Measurements from ENCODE around the gene SYNDIG1L. TPM values are rescaled to one million over a fixed set of nuclear protein-coding genes. Genes with fewer than 3 reads are reported as not detected.

Gene SYNDIG1L
- total and polyA plus RNA-seq, 2 of the 8 experiments (the other 6 are each of a cell fraction or from before 2014, with no cell fraction given) = 3.0 to 3.2 TPM

- H4K8ac ChIP-seq (ENCODE audit: extremely low read depth, insufficient read depth, low read length) = no peak overlapping the region
- CTCF ChIA-PET (ENCODE audit: partially characterized antibody) = interaction anchor here (0.9 to 3.4 kb wide), 5 partner anchors 17 to 122 kb away, joined by 3 to 13 read pairs (median 4); no protein-coding TSS in a partner anchor
- no peak overlapping the region for H3K18ac ChIP-seq (ENCODE audit: extremely low read depth, low read length)
- no peaks in the 10 kb centered on the region; the same call in 1 of the 2 replicates for H3K23me2 ChIP-seq (ENCODE audit: low read depth, low read length)
- H2BK5ac ChIP-seq (ENCODE audit: low read depth, low read length) = no peak overlapping the region
- TF ChIP-seq RBBP5 (IDR thresholded peaks at IDR 0.05; ENCODE audit: borderline replicate concordance, low read depth, low read length) (no peak), NANOG (IDR thresholded peaks at IDR 0.05; ENCODE audit: insufficient read depth, low read depth, low read length, poor library complexity, severe bottlenecking) (no peak), BRCA1 (IDR thresholded peaks at IDR 0.05; ENCODE audit: low read depth, low read length) (no peak), BACH1 (IDR thresholded peaks at IDR 0.05; ENCODE audit: low read length) (no peak), CBX5 (IDR thresholded peaks at IDR 0.05; ENCODE audit: low read depth, low read length) (no peak), TAF1 (IDR thresholded peaks at IDR 0.05; ENCODE audit: low read depth, low read length) (no peak), CBX8 (IDR thresholded peaks at IDR 0.05; ENCODE audit: borderline replicate concordance, low read depth, low read length) (no peak), CTCF (IDR thresholded peaks at IDR 0.05; ENCODE audit: control extremely low read depth in 1 of 3, insufficient read depth in 1 of 3, low read depth in 1 of 3, low read length in 3 of 3) (peak in 1 of 3 experiments; percentile 0; a peak in 1 of 4 replicates), SAP30 (IDR thresholded peaks at IDR 0.05; ENCODE audit: insufficient read depth, insufficient replicate concordance, low read length) (no peak)
- H2AK5ac ChIP-seq (ENCODE audit: low read depth, low read length) = no peak overlapping the region
- no peaks in the 10 kb centered on the region for H3K27me3 ChIP-seq (replicated peaks in 1 of 4; ENCODE audit: control insufficient read depth in 3 of 4, extremely low read depth in 1 of 4, insufficient read depth in 3 of 4, low read length in 3 of 4)
- no peak overlapping the region; a peak in 1 of 7 replicates for H3K9ac ChIP-seq (replicated peaks in 1 of 4; ENCODE audit: extremely low read depth in 1 of 4, low read depth in 3 of 4, low read length in 3 of 4)
- H3K4me2 ChIP-seq (ENCODE audit: insufficient read depth in 1 of 2, low read depth in 2 of 2, low read length in 2 of 2) = no peak overlapping the region
- FAIRE-seq = no peak
- H3K4me1 ChIP-seq (replicated peaks in 1 of 4; ENCODE audit: control insufficient read depth in 3 of 4, insufficient read depth in 4 of 4, low read length in 3 of 4) = peaks cover 11 to 34% (median 19%) of the 10 kb centered on the region in 4 experiments
- H3K14ac ChIP-seq (ENCODE audit: insufficient read length) = no peak overlapping the region
- no peaks in the 10 kb centered on the region for H3K9me3 ChIP-seq (ENCODE audit: insufficient read depth in 2 of 2, low read depth in 1 of 2, low read length in 1 of 2)
- no peak overlapping the region for H2BK120ac ChIP-seq (replicated peaks; ENCODE audit: low read depth, low read length)
- no peak overlapping the region for H2AFZ ChIP-seq (ENCODE audit: low read length)
- H3K79me1 ChIP-seq (ENCODE audit: low read depth, low read length) = no peaks in the 10 kb centered on the region; the same call in 1 of the 2 replicates
- POLR2A ChIA-PET (ENCODE audit: partially characterized antibody) = no interaction called here
- no peak for DNase-seq (ENCODE audit: low read depth in 1 of 2, low spot score in 2 of 2)
- H3K79me2 ChIP-seq (ENCODE audit: control insufficient read depth in 1 of 2, insufficient read depth in 2 of 2, low read length in 2 of 2) = no peaks in the 10 kb centered on the region
- no peak overlapping the region for H4K5ac ChIP-seq (ENCODE audit: insufficient read length, low read depth, low read length)
- no peaks in the 10 kb centered on the region for H4K20me1 ChIP-seq (replicated peaks in 1 of 2; ENCODE audit: control insufficient read depth in 1 of 2, insufficient read depth in 2 of 2, low read length in 2 of 2)
- no peak overlapping the region for H4K91ac ChIP-seq (replicated peaks; ENCODE audit: insufficient read length, low read length)
- no peak overlapping the region for H3K4me3 ChIP-seq (ENCODE audit: extremely low read depth in 1 of 4, insufficient read depth in 2 of 4, low read depth in 3 of 4, low read length in 4 of 4)
- H3K36me3 ChIP-seq (ENCODE audit: control insufficient read depth in 2 of 4, insufficient read depth in 4 of 4, low read length in 3 of 4) = no peaks in the 10 kb centered on the region
- no peak overlapping the region for H2BK20ac ChIP-seq (ENCODE audit: low read length)
- no peak overlapping the region for H3K23ac ChIP-seq (ENCODE audit: insufficient read length)
- no peak overlapping the region for H3K4ac ChIP-seq (replicated peaks; ENCODE audit: insufficient read length, low read depth, low read length)
- no peak overlapping the region for H2BK12ac ChIP-seq (ENCODE audit: low read depth, low read length)
- H3K56ac ChIP-seq (replicated peaks; ENCODE audit: insufficient read length, low read depth, low read length) = no peak overlapping the region
- H3K27ac ChIP-seq (ENCODE audit: low read depth, low read length) = no peak overlapping the region
- WGBS, 2 experiments (ENCODE audit: extremely low coverage in 1 of 2, insufficient coverage in 1 of 2, insufficient read length in 1 of 2, insufficient replicate concordance in 2 of 2, low coverage in 1 of 2, low lambda C conversion rate in 2 of 2, missing lambda C conversion rate in 1 of 2) = 91% methylated on average over 1 of the region's 1 CpG; no CpG with 5 or more reads in 1 of the 2 experiments
- H2BK15ac ChIP-seq (ENCODE audit: low read length) = no peak overlapping the region
Measured at GRCh38 chr14:74417201-74417600, 8.8 kb downstream of the SYNDIG1L start.

Data from H1 (cell line).